MM.1S (cell line): ENCODE results near the gene DNAJB6.

Source experiments
- DNase-seq: peaks from one replicate; pipeline ENCODE4 v3.0.0-alpha.2; 2015
- H2AFZ ChIP-seq: fragments of 300-600 bp; sonication (generic); 2 replicates; pipeline ENCODE4 v1.6.0; 2016; ENCODE audit warnings: antibody characterized with exemption, low read length
- H3F3A ChIP-seq: fragments of 300-600 bp; sonication (generic); 2 replicates; pipeline ENCODE4 v1.6.1; 2016; ENCODE audit warnings: mild to moderate bottlenecking, antibody characterized with exemption, low read length, moderate library complexity, mixed read lengths; ENCODE audit not compliant: insufficient read depth
- H3K27ac ChIP-seq: fragments of 300-600 bp; sonication (generic); 2 replicates; pipeline ENCODE4 v1.5.1; 2016; ENCODE audit warnings: mild to moderate bottlenecking, low read length
- H3K27me3 ChIP-seq: fragments of 300-600 bp; sonication (generic); replicated peaks from 2 replicates; pipeline ENCODE4 v1.6.0; 2016; ENCODE audit warnings: low read length; ENCODE audit not compliant: insufficient read depth
- H3K36me3 ChIP-seq: fragments of 300-600 bp; sonication (generic); replicated peaks from 2 replicates; pipeline ENCODE4 v1.6.1; 2016; ENCODE audit warnings: mild to moderate bottlenecking, low read length, mixed read lengths; ENCODE audit not compliant: insufficient read depth
- H3K4me1 ChIP-seq: fragments of 300-600 bp; sonication (generic); 2 replicates; pipeline ENCODE4 v1.6.1; 2016; ENCODE audit warnings: low read length, mixed read lengths
- H3K4me2 ChIP-seq: fragments of 300-600 bp; sonication (generic); 2 replicates; pipeline ENCODE4 v1.6.0; 2016; ENCODE audit warnings: low read depth, low read length
- H3K4me3 ChIP-seq: fragments of 300-600 bp; sonication (generic); 2 replicates; pipeline ENCODE4 v1.5.1; 2016; ENCODE audit warnings: low read length, mixed read lengths
- H3K79me2 ChIP-seq: fragments of 300-600 bp; sonication (generic); 2 replicates; pipeline ENCODE4 v1.6.1; 2016; ENCODE audit warnings: mixed run types, low read length, mixed read lengths
- H3K9ac ChIP-seq: fragments of 300-600 bp; sonication (generic); 2 replicates; pipeline ENCODE4 v1.6.1; 2016; ENCODE audit warnings: low read length, mixed read lengths
- H3K9me2 ChIP-seq: fragments of 300-600 bp; sonication (generic); replicated peaks from 2 replicates; pipeline ENCODE4 v1.6.1; 2016; ENCODE audit warnings: mild to moderate bottlenecking, low read length, mixed read lengths; ENCODE audit not compliant: insufficient read depth
- H3K9me3 ChIP-seq: fragments of 300-600 bp; sonication (generic); replicated peaks from 2 replicates; pipeline ENCODE4 v1.6.1; 2016; ENCODE audit warnings: mild to moderate bottlenecking, low read length, mixed read lengths; ENCODE audit not compliant: insufficient read depth
- H4K20me1 ChIP-seq: fragments of 300-600 bp; sonication (generic); 2 replicates; pipeline ENCODE4 v1.6.1; 2016; ENCODE audit warnings: mild to moderate bottlenecking, low read length, moderate library complexity, mixed read lengths; ENCODE audit not compliant: insufficient read depth
- CTCF ChIP-seq: fragments of 300-600 bp; sonication (generic); IDR thresholded peaks from 2 replicates; pipeline ENCODE4 v1.5.1; 2016; ENCODE audit warnings: antibody characterized with exemption, low read length, mixed read lengths
- EZH2 ChIP-seq: fragments of 300-600 bp; sonication (generic); optimal IDR thresholded peaks from 2 replicates; pipeline ENCODE3; 2017; ENCODE audit warnings: low read depth, mild to moderate bottlenecking, antibody characterized with exemption, low read length, mixed read lengths
- EZH2phosphoT487 ChIP-seq: fragments of 300-600 bp; sonication (generic); IDR thresholded peaks from 2 replicates; pipeline ENCODE4 v1.6.1; 2018; ENCODE audit warnings: antibody characterized with exemption, low read length

The DNAJB6 gene

GRCh38 chr7:157397036-157397720, 60.4 kb downstream of the DNAJB6 start:
- no peak overlapping the region for H3K27ac ChIP-seq
- no peaks in the 10 kb centered on the region for H3K79me2 ChIP-seq
- DNase-seq: no peak
- H3K9ac ChIP-seq: no peak overlapping the region
- no peaks in the 10 kb centered on the region for H3K27me3 ChIP-seq
- H2AFZ ChIP-seq: no peak overlapping the region
- H4K20me1 ChIP-seq: no peaks in the 10 kb centered on the region
- H3K4me3 ChIP-seq: no peak overlapping the region
- no peaks in the 10 kb centered on the region for H3K4me1 ChIP-seq
- H3K4me2 ChIP-seq: no peak overlapping the region
- no peaks in the 10 kb centered on the region for H3K9me3 ChIP-seq
- H3K9me2 ChIP-seq: no peaks in the 10 kb centered on the region
- H3K36me3 ChIP-seq: no peaks in the 10 kb centered on the region
- H3F3A ChIP-seq: no peaks in the 10 kb centered on the region
- no peak for TF ChIP-seq EZH2phosphoT487

GRCh38 chr7:157397731-157398691, 61.2 kb downstream of the DNAJB6 start:
- Histone ChIP-seq H3K27me3 (no peaks in the 10 kb centered on the region), H3K79me2 (no peaks in the 10 kb centered on the region), H3K4me1 (no peaks in the 10 kb centered on the region), H3K4me3 (no peak overlapping the region), H3K9me2 (no peaks in the 10 kb centered on the region), H2AFZ (no peak overlapping the region), H4K20me1 (no peaks in the 10 kb centered on the region), H3K36me3 (no peaks in the 10 kb centered on the region), H3K9ac (no peak overlapping the region), H3K9me3 (no peaks in the 10 kb centered on the region), H3F3A (no peaks in the 10 kb centered on the region), H3K27ac (no peak overlapping the region), H3K4me2 (no peak overlapping the region)
- no peak for DNase-seq
- no peak for TF ChIP-seq EZH2
- no peak for TF ChIP-seq CTCF
- TF ChIP-seq EZH2phosphoT487: no peak

- H3K79me2 ChIP-seq: no peaks in the 10 kb centered on the region
- no peaks in the 10 kb centered on the region for H3K4me1 ChIP-seq
- no peaks in the 10 kb centered on the region for H3K36me3 ChIP-seq
- H2AFZ ChIP-seq: no peak overlapping the region
- H3K27ac ChIP-seq: no peak overlapping the region
- H3F3A ChIP-seq: no peaks in the 10 kb centered on the region
- no peak overlapping the region for H3K4me3 ChIP-seq
- no peak for TF ChIP-seq CTCF
- no peak for TF ChIP-seq EZH2
- TF ChIP-seq EZH2phosphoT487: no peak
- H3K27me3 ChIP-seq: no peaks in the 10 kb centered on the region
- no peak overlapping the region for H3K9ac ChIP-seq
- no peak for DNase-seq
- no peaks in the 10 kb centered on the region for H3K9me3 ChIP-seq
- H3K9me2 ChIP-seq: no peaks in the 10 kb centered on the region
- no peaks in the 10 kb centered on the region for H4K20me1 ChIP-seq
- H3K4me2 ChIP-seq: no peak overlapping the region
These were observed 62.4 kb downstream of the DNAJB6 start for GRCh38 chr7:157399086-157399687.
